ELF-1 (cell line): ENCODE data around the gene EXOC7.

Experiments used
- DNase-seq: peaks from one replicate; pipeline ENCODE4 v3.0.0-alpha.2; 2016; ENCODE audit warnings: low read depth, low spot score

EXOC7 gene

GRCh38 chr17:76103274-76104139, at the start of gene EXOC7:
TSS of gene EXOC7 (minus strand) at chr17:76103787. CDS start at chr17:76103692, 95 bp downstream.
- DNase-seq = peak; percentile 94

- no peak for DNase-seq
Observed at GRCh38 chr17:76153202-76153601, 49.6 kb upstream of the EXOC7 start.

GRCh38 chr17:76152591-76152990, 49.0 kb upstream of the EXOC7 start:
- DNase-seq = no peak

- no peak for DNase-seq
Observed at GRCh38 chr17:76151896-76152454, 48.4 kb upstream of the EXOC7 start.

GRCh38 chr17:76150712-76151622, 47.4 kb upstream of the EXOC7 start:
- no peak for DNase-seq

GRCh38 chr17:76149214-76149613, 45.6 kb upstream of the EXOC7 start:
- DNase-seq = no peak

GRCh38 chr17:76148015-76148326, 44.4 kb upstream of the EXOC7 start:
- no peak for DNase-seq

GRCh38 chr17:76147211-76148014, 43.8 kb upstream of the EXOC7 start:
- DNase-seq = no peak

GRCh38 chr17:76146053-76146851, 42.7 kb upstream of the EXOC7 start:
- DNase-seq = no peak

- no peak for DNase-seq
Observed at GRCh38 chr17:76145231-76146052, 41.9 kb upstream of the EXOC7 start.

GRCh38 chr17:76142585-76143041, 39.0 kb upstream of the EXOC7 start:
- no peak for DNase-seq

GRCh38 chr17:76142039-76142584, 38.5 kb upstream of the EXOC7 start:
- DNase-seq = peak; percentile 54

- DNase-seq = peak; percentile 97
Observed at GRCh38 chr17:76141212-76142038, 37.8 kb upstream of the EXOC7 start, which contains the start of gene FOXJ1. TSS of gene FOXJ1 (minus strand) at chr17:76141245. CDS start at chr17:76140395, 850 bp downstream.

- DNase-seq = no peak
Observed at GRCh38 chr17:76140661-76141211, 37.1 kb upstream of the EXOC7 start.

GRCh38 chr17:76139801-76140660, 36.4 kb upstream of the EXOC7 start:
- DNase-seq = no peak

- DNase-seq = no peak
Observed at GRCh38 chr17:76138896-76139752, 35.5 kb upstream of the EXOC7 start.
